ENCODE measurements around the gene PRPF38A.

Gene PRPF38A

GRCh38 chr1:52427152-52427551, 22.8 kb downstream of the PRPF38A start:
- TF ChIP-seq CTCF (IDR thresholded peaks at IDR 0.05; ENCODE audit: low read depth, low read length, missing control alignments), result no peak
- H3K4me3 ChIP-seq (ENCODE audit: low read depth, low read length), result no peak overlapping the region
- in situ Hi-C loops (cut with HindIII; ENCODE audit: low sequenced_read_pairs), result no loop called here
- no peak for DNase-seq (ENCODE audit: low read depth)

DNA sequence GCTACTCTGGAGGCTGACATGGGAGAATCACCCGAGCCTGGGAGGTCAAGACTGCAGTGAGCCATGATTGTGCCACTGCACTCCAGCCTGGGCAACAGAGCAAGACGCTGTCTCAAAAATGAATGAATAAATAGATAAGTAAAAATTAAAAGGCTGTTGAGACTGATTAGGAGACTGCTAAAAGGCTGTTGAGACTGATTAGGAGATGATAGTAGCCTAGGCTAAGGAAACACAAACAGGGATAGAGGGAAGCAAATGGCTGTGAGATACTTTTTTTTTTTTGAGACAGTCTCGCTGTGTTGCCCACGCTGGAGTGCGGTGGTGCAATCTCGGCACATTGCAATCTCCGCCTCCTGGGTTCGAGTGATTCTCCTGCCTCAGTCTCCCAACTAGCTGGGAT, 28.4 kb downstream of the PRPF38A start:
- no peak for DNase-seq (ENCODE audit: low read depth)
- in situ Hi-C loops (cut with HindIII; ENCODE audit: low sequenced_read_pairs), result no loop called here
- TF ChIP-seq CTCF (IDR thresholded peaks at IDR 0.05; ENCODE audit: low read depth, low read length, missing control alignments), result no peak
- H3K4me3 ChIP-seq (ENCODE audit: low read depth, low read length), result no peak overlapping the region

DNA sequence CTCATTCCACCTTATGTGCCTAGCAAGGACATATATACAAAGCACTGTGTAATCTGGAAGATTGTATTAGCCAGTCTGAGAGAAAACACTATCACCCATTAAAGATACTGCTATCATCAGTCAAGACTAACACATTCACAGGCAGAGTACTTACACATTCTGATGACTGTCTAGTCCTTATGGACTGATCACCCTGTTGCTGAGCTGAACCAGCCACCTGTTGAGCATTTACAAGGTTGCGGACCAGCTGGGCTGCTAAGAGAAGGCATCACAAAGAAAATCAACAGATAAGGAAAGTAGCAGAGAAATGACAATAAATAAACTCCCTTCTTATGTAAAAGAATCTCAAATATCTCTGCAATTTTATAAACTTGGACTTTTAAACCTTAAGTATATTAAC, 30.8 kb downstream of the PRPF38A start:
- DNase-seq (ENCODE audit: low read depth), result no peak
- no peak for TF ChIP-seq CTCF (IDR thresholded peaks at IDR 0.05; ENCODE audit: low read depth, low read length, missing control alignments)
- H3K4me3 ChIP-seq (ENCODE audit: low read depth, low read length), result no peak overlapping the region
- in situ Hi-C loops (cut with HindIII; ENCODE audit: low sequenced_read_pairs), result no loop called here

DNA sequence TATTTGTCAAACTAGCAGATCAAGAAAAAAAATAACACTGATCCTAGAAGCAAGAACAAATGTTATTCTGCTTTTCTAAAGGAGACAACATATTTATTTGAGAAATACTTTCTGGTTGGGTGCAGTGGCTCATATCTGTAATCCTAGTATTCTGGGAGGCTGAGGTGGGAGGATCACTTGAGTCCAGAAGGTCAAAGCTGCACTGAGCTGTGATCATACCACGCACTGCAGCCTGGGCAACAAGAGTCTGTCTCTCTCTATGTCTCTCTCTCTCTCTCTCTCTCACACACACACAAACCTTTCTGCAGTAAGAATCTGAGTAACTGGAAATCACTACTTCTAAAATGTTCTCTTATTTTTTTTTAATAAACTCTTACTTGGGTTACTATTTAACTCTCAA, 31.2 kb downstream of the PRPF38A start:
- in situ Hi-C loops (cut with HindIII; ENCODE audit: low sequenced_read_pairs), result no loop called here
- no peak for DNase-seq (ENCODE audit: low read depth)
- H3K4me3 ChIP-seq (ENCODE audit: low read depth, low read length), result no peak overlapping the region
- no peak for TF ChIP-seq CTCF (IDR thresholded peaks at IDR 0.05; ENCODE audit: low read depth, low read length, missing control alignments)

DNA sequence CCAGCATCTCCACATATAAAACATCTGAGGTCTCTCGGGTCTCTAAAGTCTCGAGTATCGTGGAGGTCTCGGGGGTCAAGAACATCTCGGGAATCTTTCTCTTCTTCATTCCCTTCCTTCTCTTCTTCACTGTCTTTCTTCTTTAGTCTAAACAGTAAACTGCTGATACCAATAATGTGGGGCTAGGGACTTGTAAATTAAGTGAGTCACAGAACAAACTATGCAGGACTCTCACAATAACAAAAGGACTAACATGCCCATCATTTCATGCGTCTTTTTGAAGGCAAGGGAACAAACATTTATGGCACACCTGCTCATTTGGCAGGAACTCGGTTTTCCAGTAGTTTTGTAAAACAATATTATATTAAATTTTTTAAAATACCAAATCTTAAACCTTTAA, 32.4 kb downstream of the PRPF38A start:
- in situ Hi-C loops (cut with HindIII; ENCODE audit: low sequenced_read_pairs), result no loop called here
- TF ChIP-seq CTCF (IDR thresholded peaks at IDR 0.05; ENCODE audit: low read depth, low read length, missing control alignments), result no peak
- DNase-seq (ENCODE audit: low read depth), result no peak
- H3K4me3 ChIP-seq (ENCODE audit: low read depth, low read length), result no peak overlapping the region

DNA sequence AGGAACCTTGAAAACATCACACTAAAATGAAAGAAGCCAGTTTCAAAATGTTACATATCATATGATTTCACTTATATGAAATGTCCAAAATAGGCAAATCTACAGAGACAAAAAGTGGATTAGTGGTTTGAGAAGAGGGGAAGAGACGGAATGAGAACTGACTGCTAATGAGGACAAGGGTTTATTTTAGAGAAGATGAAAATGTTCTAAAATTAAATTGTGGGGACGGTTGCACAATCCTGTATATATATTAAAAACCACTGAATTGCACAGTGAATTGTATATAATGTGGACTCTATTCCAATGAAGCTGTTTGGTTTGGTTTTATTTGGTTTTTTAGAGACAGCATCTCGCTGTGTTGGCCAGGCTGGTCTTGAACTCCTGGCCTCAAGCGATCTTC, 35.6 kb downstream of the PRPF38A start:
- in situ Hi-C loops (cut with HindIII; ENCODE audit: low sequenced_read_pairs), result no loop called here
- no peak for TF ChIP-seq CTCF (IDR thresholded peaks at IDR 0.05; ENCODE audit: low read depth, low read length, missing control alignments)
- no peak for DNase-seq (ENCODE audit: low read depth)
- no peak overlapping the region for H3K4me3 ChIP-seq (ENCODE audit: low read depth, low read length)

DNA sequence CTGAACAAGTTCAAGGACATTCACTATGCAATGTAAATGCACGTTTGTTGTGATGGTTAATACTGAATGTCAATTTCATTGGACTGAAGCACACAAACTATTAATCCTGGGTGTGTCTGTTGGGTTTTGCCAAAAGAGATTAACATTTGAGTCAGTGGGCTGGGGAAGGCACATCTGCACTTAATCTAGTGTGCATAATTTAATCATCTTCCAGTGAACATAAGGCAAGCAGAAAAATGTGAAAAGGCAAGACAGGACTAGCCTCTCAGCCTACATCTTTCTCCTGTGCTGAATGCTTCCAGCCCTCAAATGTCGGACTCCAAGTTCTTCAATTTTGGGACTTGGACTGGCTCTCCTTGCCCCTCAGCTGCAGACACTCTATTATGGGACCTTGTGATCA, 40.1 kb downstream of the PRPF38A start:
- TF ChIP-seq CTCF (IDR thresholded peaks at IDR 0.05; ENCODE audit: low read depth, low read length, missing control alignments), result no peak
- H3K4me3 ChIP-seq (ENCODE audit: low read depth, low read length), result no peak overlapping the region
- no peak for DNase-seq (ENCODE audit: low read depth)
- in situ Hi-C loops (cut with HindIII; ENCODE audit: low sequenced_read_pairs), result no loop called here

Data from astrocyte of the cerebellum (primary cell).